Neural progenitor cell (in vitro differentiated cells): ENCODE results near the gene SSX2IP.

Source experiments
- EZH2phosphoT487 ChIP-seq: fragments of 200-600 bp; sonication (generic); IDR thresholded peaks from 2 replicates; pipeline ENCODE4 v1.6.1; 2017; ENCODE audit warnings: antibody characterized with exemption
- TF ChIP-seq, protein P1 (sequence below): fragments of 200-600 bp; sonication (generic); IDR thresholded peaks from 2 replicates; pipeline ENCODE4 v1.5.1; 2017; ENCODE audit warnings: antibody characterized with exemption, mild to moderate bottlenecking

DNA sequence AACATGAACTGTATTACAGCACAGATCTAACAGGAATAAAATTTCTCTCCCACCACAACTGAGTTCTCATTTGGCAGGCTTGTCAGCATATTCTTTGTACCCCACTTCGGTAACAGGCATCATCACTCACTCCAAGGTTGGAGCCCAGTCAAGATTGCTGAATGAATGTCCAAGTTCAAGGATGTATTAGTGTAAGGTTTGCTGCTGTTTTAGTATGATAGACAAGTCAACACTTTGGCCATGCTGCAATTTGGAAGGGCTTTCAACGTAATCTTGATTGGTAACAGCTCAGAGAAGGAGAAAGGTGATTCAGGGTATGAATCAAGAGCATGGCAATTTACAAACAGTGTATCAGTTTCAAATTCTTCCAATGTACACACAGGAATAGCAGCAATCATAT lies 6.8 kb downstream of the SSX2IP start:
- TF ChIP-seq, protein P1, sequence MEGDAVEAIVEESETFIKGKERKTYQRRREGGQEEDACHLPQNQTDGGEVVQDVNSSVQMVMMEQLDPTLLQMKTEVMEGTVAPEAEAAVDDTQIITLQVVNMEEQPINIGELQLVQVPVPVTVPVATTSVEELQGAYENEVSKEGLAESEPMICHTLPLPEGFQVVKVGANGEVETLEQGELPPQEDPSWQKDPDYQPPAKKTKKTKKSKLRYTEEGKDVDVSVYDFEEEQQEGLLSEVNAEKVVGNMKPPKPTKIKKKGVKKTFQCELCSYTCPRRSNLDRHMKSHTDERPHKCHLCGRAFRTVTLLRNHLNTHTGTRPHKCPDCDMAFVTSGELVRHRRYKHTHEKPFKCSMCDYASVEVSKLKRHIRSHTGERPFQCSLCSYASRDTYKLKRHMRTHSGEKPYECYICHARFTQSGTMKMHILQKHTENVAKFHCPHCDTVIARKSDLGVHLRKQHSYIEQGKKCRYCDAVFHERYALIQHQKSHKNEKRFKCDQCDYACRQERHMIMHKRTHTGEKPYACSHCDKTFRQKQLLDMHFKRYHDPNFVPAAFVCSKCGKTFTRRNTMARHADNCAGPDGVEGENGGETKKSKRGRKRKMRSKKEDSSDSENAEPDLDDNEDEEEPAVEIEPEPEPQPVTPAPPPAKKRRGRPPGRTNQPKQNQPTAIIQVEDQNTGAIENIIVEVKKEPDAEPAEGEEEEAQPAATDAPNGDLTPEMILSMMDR = no peak
- TF ChIP-seq EZH2phosphoT487 = no peak
